ENCODE results near the gene DOCK1.

Gene DOCK1

DNA sequence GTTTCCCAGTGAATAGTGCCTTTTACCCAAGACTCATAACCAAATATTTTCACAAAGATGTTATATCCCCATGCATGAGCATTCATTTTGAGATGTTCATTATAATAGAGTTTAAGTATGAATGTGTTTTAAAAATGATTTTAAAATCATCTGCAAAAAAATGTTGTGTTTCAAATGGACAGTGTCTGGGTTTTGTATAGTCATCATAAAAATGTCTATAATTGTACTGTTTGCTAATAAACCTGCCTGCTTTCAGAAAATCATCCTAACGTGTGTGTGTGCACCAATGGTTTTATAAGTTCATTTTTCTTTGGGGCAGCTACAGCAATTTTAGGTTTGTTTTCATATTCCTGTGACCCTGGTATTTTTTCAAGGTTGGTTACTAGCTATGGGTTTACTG lies 228.0 kb downstream of the DOCK1 start:
- H3K27me3 ChIP-seq (ENCODE audit: insufficient read depth, low read depth): no peaks in the 10 kb centered on the region
- H3K27ac ChIP-seq: no peak overlapping the region
- H3K79me2 ChIP-seq (ENCODE audit: insufficient read depth, low read depth): no peaks in the 10 kb centered on the region
- no peaks in the 10 kb centered on the region for H3K4me1 ChIP-seq (ENCODE audit: low read depth, poor library complexity, severe bottlenecking)
- no peak overlapping the region for H2AFZ ChIP-seq (ENCODE audit: low read depth)
- no peak overlapping the region for H3K4me2 ChIP-seq
- no peak overlapping the region for H3K4me3 ChIP-seq (IDR thresholded peaks at IDR 0.05; ENCODE audit: insufficient read depth, low read depth, low read length)
- H3K9ac ChIP-seq: no peak overlapping the region
- H4K20me1 ChIP-seq (ENCODE audit: insufficient read depth): no peaks in the 10 kb centered on the region
- TF ChIP-seq CTCF (conservative IDR thresholded peaks at IDR 0.05; ENCODE audit: low read depth, low read length): no peak
- no peaks in the 10 kb centered on the region for H3K36me3 ChIP-seq (ENCODE audit: insufficient read depth)

DNA sequence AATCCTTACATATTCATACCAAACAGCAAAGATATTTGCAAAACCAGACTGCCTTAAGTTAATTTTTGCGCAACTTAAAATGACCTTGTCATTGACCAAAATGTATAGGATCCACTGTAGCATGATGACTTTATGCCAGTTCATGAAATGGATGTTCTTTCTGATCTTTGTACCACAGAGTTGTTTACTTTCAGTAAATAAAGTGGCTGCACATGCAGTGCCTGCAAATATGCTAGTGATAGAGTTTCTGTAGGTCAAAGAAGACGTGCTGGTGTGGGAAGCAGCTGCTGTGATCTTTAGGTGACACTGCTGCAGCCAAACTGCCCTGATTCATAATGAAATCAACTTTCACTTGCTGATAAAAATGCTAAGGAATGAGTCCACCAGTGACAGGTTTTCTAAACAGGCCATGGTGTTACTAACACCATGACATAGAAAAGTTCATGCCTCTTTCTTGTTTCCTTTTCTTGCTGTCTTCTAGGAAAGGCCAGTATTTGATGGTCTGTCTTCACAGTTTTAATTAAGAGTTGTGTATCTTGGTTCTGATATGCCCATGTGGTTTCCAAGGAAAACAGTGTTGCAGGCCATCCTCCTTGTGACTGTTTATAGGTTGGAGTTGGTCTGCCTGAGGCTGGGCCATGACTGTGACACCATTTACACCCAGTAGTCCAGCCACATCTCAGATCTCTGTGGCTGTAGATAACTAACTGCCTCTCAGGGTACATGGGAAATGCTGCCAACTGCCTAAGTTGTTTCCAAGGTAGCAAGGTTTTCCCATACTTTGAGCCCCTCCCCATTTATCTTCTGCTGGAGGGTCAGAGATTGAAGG lies 228.7 kb downstream of the DOCK1 start:
- H4K20me1 ChIP-seq (ENCODE audit: insufficient read depth): no peaks in the 10 kb centered on the region
- H3K27me3 ChIP-seq (ENCODE audit: insufficient read depth, low read depth): no peaks in the 10 kb centered on the region
- no peak overlapping the region for H3K9ac ChIP-seq
- TF ChIP-seq CTCF (conservative IDR thresholded peaks at IDR 0.05; ENCODE audit: low read depth, low read length): no peak
- H2AFZ ChIP-seq (ENCODE audit: low read depth): no peak overlapping the region
- H3K4me3 ChIP-seq (IDR thresholded peaks at IDR 0.05; ENCODE audit: insufficient read depth, low read depth, low read length): no peak overlapping the region
- H3K36me3 ChIP-seq (ENCODE audit: insufficient read depth): no peaks in the 10 kb centered on the region
- no peaks in the 10 kb centered on the region for H3K4me1 ChIP-seq (ENCODE audit: low read depth, poor library complexity, severe bottlenecking)
- H3K79me2 ChIP-seq (ENCODE audit: insufficient read depth, low read depth): no peaks in the 10 kb centered on the region
- H3K4me2 ChIP-seq: no peak overlapping the region
- no peak overlapping the region for H3K27ac ChIP-seq

- Histone ChIP-seq H3K4me2 (no peak overlapping the region), H3K9ac (no peak overlapping the region), H3K4me1 (ENCODE audit: low read depth, poor library complexity, severe bottlenecking) (no peaks in the 10 kb centered on the region), H3K79me2 (ENCODE audit: insufficient read depth, low read depth) (no peaks in the 10 kb centered on the region), H3K36me3 (ENCODE audit: insufficient read depth) (no peaks in the 10 kb centered on the region), H3K4me3 (IDR thresholded peaks at IDR 0.05; ENCODE audit: insufficient read depth, low read depth, low read length) (no peak overlapping the region), H4K20me1 (ENCODE audit: insufficient read depth) (no peaks in the 10 kb centered on the region), H3K27me3 (ENCODE audit: insufficient read depth, low read depth) (no peaks in the 10 kb centered on the region), H2AFZ (ENCODE audit: low read depth) (no peak overlapping the region), H3K27ac (no peak overlapping the region)
- no peak for TF ChIP-seq CTCF (conservative IDR thresholded peaks at IDR 0.05; ENCODE audit: low read depth, low read length)
Observed at GRCh38 chr10:127135844-127136577, 230.8 kb downstream of the DOCK1 start.

DNA sequence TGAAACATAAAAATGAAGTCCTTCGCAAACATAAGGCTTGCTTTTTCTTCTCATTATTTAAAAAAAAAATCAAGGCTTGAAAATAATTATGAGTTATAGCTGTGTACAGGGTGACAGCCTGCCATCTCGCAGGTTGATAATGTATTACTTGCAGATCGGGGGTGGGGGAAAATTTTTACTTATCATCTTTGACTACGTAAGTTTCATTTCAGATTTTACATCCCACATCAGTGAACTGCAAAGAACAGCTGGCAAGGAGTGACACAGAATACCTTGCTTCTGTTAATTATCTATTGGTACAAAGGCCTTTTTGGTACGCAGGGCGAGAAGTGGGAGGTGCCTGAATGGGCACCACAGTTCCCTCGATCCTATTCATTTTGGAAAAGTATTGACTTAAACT lies 232.2 kb downstream of the DOCK1 start:
- no peak overlapping the region for H3K4me3 ChIP-seq (IDR thresholded peaks at IDR 0.05; ENCODE audit: insufficient read depth, low read depth, low read length)
- no peak overlapping the region for H3K4me2 ChIP-seq
- H3K36me3 ChIP-seq (ENCODE audit: insufficient read depth): no peaks in the 10 kb centered on the region
- H3K27ac ChIP-seq: no peak overlapping the region
- H2AFZ ChIP-seq (ENCODE audit: low read depth): no peak overlapping the region
- no peaks in the 10 kb centered on the region for H3K79me2 ChIP-seq (ENCODE audit: insufficient read depth, low read depth)
- H3K9ac ChIP-seq: no peak overlapping the region
- no peaks in the 10 kb centered on the region for H3K4me1 ChIP-seq (ENCODE audit: low read depth, poor library complexity, severe bottlenecking)
- no peaks in the 10 kb centered on the region for H3K27me3 ChIP-seq (ENCODE audit: insufficient read depth, low read depth)
- no peak for TF ChIP-seq CTCF (conservative IDR thresholded peaks at IDR 0.05; ENCODE audit: low read depth, low read length)
- no peaks in the 10 kb centered on the region for H4K20me1 ChIP-seq (ENCODE audit: insufficient read depth)

Data from KMS-11 (cell line).